HEK293 (cell line): ENCODE measurements around the gene KLC4.

Experiments used
- BCL11A ChIP-seq: fragments of 450-650 bp; formaldehyde crosslinking; IDR thresholded peaks from 2 replicates; pipeline ENCODE4 v1.5.1; 2016; ENCODE audit warnings: low read depth, missing biosample characterization, missing genetic modification characterization
- CTCF ChIP-seq: fragments of 450-650 bp; formaldehyde crosslinking; IDR thresholded peaks from 2 replicates; pipeline ENCODE4 v1.5.1; 2016; ENCODE audit warnings: missing biosample characterization, missing genetic modification characterization
- ELK4 ChIP-seq: IDR thresholded peaks from 2 replicates; pipeline ENCODE4 v1.6.1; 2011; ENCODE audit warnings: mild to moderate bottlenecking, low read depth, low read length, borderline replicate concordance
- KLF1 ChIP-seq: fragments of 450-650 bp; formaldehyde crosslinking; IDR thresholded peaks from 2 replicates; pipeline ENCODE4 v1.5.1; 2016; ENCODE audit warnings: missing biosample characterization, missing genetic modification characterization
- PATZ1 ChIP-seq: fragments of 450-650 bp; formaldehyde crosslinking; IDR thresholded peaks from 2 replicates; pipeline ENCODE4 v1.5.1; 2016; ENCODE audit warnings: missing biosample characterization, missing genetic modification characterization
- PRDM10 ChIP-seq: fragments of 450-650 bp; formaldehyde crosslinking; IDR thresholded peaks from 2 replicates; pipeline ENCODE4 v1.5.1; 2016; ENCODE audit warnings: missing biosample characterization, missing genetic modification characterization
- RBAK ChIP-seq: fragments of 450-650 bp; formaldehyde crosslinking; IDR thresholded peaks from 2 replicates; pipeline ENCODE4 v1.5.1; 2016; ENCODE audit warnings: missing biosample characterization, missing genetic modification characterization
- WT1 ChIP-seq: fragments of 450-650 bp; formaldehyde crosslinking; IDR thresholded peaks from 2 replicates; pipeline ENCODE4 v1.5.1; 2016; ENCODE audit warnings: missing biosample characterization, missing genetic modification characterization
- ZFP37 ChIP-seq: fragments of 450-650 bp; formaldehyde crosslinking; IDR thresholded peaks from 2 replicates; pipeline ENCODE4 v1.5.1; 2016; ENCODE audit warnings: missing biosample characterization, missing genetic modification characterization
- ZNF544 ChIP-seq: fragments of 450-650 bp; formaldehyde crosslinking; IDR thresholded peaks from 2 replicates; pipeline ENCODE4 v1.5.0; 2017; ENCODE audit warnings: missing biosample characterization, missing genetic modification characterization
- ZNF747 ChIP-seq: fragments of 450-650 bp; formaldehyde crosslinking; IDR thresholded peaks from 2 replicates; pipeline ENCODE4 v1.5.1; 2016; ENCODE audit warnings: missing biosample characterization, missing genetic modification characterization
- ZNF768 ChIP-seq: fragments of 450-650 bp; formaldehyde crosslinking; IDR thresholded peaks from 2 replicates; pipeline ENCODE4 v1.5.1; 2018; ENCODE audit warnings: missing biosample characterization, mild to moderate bottlenecking, missing genetic modification characterization
- TF ChIP-seq, protein P1 (sequence below): fragments of 450-650 bp; IDR thresholded peaks from 2 replicates; pipeline ENCODE4 v1.5.1; 2018; ENCODE audit warnings: missing biosample characterization, missing genetic modification characterization
- TF ChIP-seq, protein P2 (sequence below): fragments of 450-650 bp; formaldehyde crosslinking; IDR thresholded peaks from 2 replicates; pipeline ENCODE4 v1.5.1; 2016; ENCODE audit warnings: missing biosample characterization, missing genetic modification characterization

GRCh38 chr6:43035495-43036194, 23.8 kb upstream of the KLC4 start:
- no peak for TF ChIP-seq BCL11A (tag by site-specific recombination)
- TF ChIP-seq ZNF768 (tag by site-specific recombination) = no peak
- TF ChIP-seq, protein P1, sequence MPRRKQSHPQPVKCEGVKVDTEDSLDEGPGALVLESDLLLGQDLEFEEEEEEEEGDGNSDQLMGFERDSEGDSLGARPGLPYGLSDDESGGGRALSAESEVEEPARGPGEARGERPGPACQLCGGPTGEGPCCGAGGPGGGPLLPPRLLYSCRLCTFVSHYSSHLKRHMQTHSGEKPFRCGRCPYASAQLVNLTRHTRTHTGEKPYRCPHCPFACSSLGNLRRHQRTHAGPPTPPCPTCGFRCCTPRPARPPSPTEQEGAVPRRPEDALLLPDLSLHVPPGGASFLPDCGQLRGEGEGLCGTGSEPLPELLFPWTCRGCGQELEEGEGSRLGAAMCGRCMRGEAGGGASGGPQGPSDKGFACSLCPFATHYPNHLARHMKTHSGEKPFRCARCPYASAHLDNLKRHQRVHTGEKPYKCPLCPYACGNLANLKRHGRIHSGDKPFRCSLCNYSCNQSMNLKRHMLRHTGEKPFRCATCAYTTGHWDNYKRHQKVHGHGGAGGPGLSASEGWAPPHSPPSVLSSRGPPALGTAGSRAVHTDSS = no peak
- no peak for TF ChIP-seq RBAK (tag by site-specific recombination)
- TF ChIP-seq PRDM10 = no peak
- TF ChIP-seq CTCF (tag by site-specific recombination) = no peak
- TF ChIP-seq ELK4 = no peak
- no peak for TF ChIP-seq ZFP37 (tag by site-specific recombination)
- no peak for TF ChIP-seq ZNF544 (tag by site-specific recombination)
- TF ChIP-seq, protein P2, sequence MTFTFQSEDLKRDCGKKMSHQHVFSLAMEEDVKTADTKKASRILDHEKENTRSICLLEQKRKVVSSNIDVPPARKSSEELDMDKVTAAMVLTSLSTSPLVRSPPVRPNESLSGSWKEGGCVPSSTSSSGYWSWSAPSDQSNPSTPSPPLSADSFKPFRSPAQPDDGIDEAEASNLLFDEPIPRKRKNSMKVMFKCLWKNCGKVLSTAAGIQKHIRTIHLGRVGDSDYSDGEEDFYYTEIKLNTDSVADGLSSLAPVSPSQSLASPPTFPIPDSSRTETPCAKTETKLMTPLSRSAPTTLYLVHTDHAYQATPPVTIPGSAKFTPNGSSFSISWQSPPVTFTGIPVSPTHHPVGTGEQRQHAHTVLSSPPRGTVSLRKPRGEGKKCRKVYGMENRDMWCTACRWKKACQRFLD (tag by site-specific recombination) = no peak
- no peak for TF ChIP-seq PATZ1 (tag by site-specific recombination)
- no peak for TF ChIP-seq KLF1 (tag by site-specific recombination)
- no peak for TF ChIP-seq WT1 (tag by site-specific recombination)
- no peak for TF ChIP-seq ZNF747 (tag by site-specific recombination)
